GM21737 (cell line): ENCODE results near the gene INPPL1.
"Not testable (repeated sequence)": the region's sequence is repeated elsewhere in the genome, so short reads cannot be mapped to it uniquely, and the experiment has no call there.

Source experiments
- ATAC-seq: cut with Tn5 transposase; IDR thresholded peaks from one replicate; pipeline ENCODE4 v1.9.1; 2021; ENCODE audit warnings: mild to moderate bottlenecking, moderate library complexity; ENCODE audit not compliant: unreplicated experiment

INPPL1 gene, protein sequence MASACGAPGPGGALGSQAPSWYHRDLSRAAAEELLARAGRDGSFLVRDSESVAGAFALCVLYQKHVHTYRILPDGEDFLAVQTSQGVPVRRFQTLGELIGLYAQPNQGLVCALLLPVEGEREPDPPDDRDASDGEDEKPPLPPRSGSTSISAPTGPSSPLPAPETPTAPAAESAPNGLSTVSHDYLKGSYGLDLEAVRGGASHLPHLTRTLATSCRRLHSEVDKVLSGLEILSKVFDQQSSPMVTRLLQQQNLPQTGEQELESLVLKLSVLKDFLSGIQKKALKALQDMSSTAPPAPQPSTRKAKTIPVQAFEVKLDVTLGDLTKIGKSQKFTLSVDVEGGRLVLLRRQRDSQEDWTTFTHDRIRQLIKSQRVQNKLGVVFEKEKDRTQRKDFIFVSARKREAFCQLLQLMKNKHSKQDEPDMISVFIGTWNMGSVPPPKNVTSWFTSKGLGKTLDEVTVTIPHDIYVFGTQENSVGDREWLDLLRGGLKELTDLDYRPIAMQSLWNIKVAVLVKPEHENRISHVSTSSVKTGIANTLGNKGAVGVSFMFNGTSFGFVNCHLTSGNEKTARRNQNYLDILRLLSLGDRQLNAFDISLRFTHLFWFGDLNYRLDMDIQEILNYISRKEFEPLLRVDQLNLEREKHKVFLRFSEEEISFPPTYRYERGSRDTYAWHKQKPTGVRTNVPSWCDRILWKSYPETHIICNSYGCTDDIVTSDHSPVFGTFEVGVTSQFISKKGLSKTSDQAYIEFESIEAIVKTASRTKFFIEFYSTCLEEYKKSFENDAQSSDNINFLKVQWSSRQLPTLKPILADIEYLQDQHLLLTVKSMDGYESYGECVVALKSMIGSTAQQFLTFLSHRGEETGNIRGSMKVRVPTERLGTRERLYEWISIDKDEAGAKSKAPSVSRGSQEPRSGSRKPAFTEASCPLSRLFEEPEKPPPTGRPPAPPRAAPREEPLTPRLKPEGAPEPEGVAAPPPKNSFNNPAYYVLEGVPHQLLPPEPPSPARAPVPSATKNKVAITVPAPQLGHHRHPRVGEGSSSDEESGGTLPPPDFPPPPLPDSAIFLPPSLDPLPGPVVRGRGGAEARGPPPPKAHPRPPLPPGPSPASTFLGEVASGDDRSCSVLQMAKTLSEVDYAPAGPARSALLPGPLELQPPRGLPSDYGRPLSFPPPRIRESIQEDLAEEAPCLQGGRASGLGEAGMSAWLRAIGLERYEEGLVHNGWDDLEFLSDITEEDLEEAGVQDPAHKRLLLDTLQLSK

GRCh38 chr11:72224564-72225410 is at the start of gene INPPL1:
Gene INPPL1, plus strand, starts transcription at chr11:72224767. Its CDS starts 218 bp downstream, at chr11:72224985.
- no peak for ATAC-seq

- ATAC-seq, result no peak
Measured at GRCh38 chr11:72177656-72178055, 46.9 kb upstream of the INPPL1 start.

- no peak for ATAC-seq
Measured at GRCh38 chr11:72179049-72179803, 45.3 kb upstream of the INPPL1 start.

- ATAC-seq, result no peak
Measured at GRCh38 chr11:72179804-72180396, 44.7 kb upstream of the INPPL1 start.

- ATAC-seq, result not testable (repeated sequence)
Measured at GRCh38 chr11:72180892-72181552, 43.5 kb upstream of the INPPL1 start.

GRCh38 chr11:72181553-72181958 is 43.0 kb upstream of the INPPL1 start:
- not testable (repeated sequence) for ATAC-seq

GRCh38 chr11:72188267-72188666 is 36.3 kb upstream of the INPPL1 start:
- ATAC-seq, result no peak

- ATAC-seq, result no peak
Measured at GRCh38 chr11:72189455-72190250, 34.9 kb upstream of the INPPL1 start.

- no peak for ATAC-seq
Measured at GRCh38 chr11:72190631-72191071, 33.9 kb upstream of the INPPL1 start.

GRCh38 chr11:72191961-72192381 is 32.6 kb upstream of the INPPL1 start, which contains the start of gene FOLR1:
Gene FOLR1, plus strand, starts transcription at chr11:72192140. Its CDS starts 34 bp downstream, at chr11:72192174.
- no peak for ATAC-seq

GRCh38 chr11:72195518-72196270 is 28.9 kb upstream of the INPPL1 start:
- ATAC-seq, result no peak

DNA sequence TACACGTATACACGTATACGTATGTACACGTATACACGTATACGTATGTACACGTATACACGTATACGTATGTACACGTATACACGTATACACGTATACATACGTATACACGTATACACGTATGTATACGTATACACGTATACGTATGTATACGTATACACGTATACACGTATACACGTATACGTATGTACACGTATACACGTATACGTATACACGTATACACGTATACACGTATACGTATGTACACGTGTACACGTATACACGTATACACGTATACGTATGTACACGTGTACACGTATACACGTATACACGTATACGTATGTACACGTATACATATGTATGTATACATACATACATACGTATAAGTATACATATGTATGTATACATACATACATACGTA is 23.1 kb upstream of the INPPL1 start:
- not testable (repeated sequence) for ATAC-seq

GRCh38 chr11:72202571-72202970 is 22.0 kb upstream of the INPPL1 start:
- ATAC-seq, result no peak

DNA sequence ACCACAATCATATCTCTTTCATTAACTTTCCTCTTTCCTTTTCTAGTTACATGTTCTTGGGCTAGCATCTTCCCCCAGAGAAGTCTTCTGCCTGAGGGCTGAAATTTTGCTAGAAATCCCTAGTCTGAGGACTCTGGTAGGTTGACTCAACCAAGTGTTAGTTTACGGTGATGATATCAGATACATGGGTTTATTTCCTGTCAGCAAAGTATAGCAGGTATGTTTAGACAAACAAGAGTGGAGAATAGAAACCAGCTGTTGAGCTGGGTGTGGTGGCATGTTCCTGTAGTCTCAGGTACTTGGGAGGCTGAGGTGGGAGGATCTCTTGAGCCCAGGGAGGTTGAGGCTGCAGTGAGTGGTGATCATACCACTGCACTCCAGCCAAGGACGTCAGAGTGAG is 21.4 kb upstream of the INPPL1 start:
- ATAC-seq, result no peak

DNA sequence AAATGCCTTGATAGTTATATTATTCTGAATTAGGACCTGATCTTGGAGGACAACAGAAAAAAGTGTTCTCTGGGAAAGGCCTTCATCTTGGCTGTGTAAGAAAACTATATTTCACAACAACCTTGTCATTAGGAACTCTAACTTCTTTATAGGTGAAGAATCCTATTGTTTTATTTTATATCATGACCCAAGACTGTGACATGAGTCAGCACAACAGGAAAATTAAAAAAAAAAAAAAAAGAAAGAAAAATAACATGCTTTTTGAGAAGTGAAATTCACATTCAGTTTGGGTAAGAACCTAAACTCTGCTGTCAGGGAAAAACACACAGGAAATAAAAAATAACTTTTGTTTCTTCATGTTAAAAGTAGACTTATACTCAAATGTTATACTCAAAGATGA is 19.7 kb upstream of the INPPL1 start:
- no peak for ATAC-seq

- ATAC-seq, result not testable (repeated sequence)
Measured at GRCh38 chr11:72206794-72207193, 17.8 kb upstream of the INPPL1 start.

DNA sequence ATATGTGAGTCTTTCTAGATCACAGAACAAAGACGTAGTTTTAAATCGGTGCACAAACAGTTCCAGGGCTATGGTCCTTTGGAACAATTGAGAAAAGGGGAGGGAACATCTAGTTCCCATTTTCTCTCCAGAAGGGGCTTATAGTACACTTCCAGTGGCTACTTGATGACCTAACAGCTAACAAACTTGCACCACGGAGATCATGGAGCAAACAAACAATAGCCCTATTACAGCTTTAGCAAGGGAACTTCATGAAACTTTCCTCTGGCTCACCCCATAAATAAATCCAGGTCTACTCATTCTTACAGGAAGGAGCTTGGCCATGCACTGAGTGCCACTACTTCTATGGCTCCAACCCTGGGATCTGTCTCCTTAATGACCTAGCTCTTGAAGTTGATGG is 16.3 kb upstream of the INPPL1 start:
- ATAC-seq, result no peak
